Lower lobe of right lung (tissue), 2 donors: ENCODE results near the gene ZFHX3. TPM values are rescaled to one million over a fixed set of nuclear protein-coding genes. Genes with fewer than 3 reads are reported as not detected.
"Not testable (repeated sequence)": the region's sequence is repeated elsewhere in the genome, so short reads cannot be mapped to it uniquely, and the experiment has no call there.

Experiments used
- ATAC-seq, 2 donors: fragments of 200-7000 bp; cut with Tn5 transposase; one replicate each; pipeline ENCODE4 v1.9.1; 2020 to 2022; ENCODE audit warnings: mild to moderate bottlenecking in 2 of 2, moderate library complexity in 2 of 2
- DNase-seq: peaks from one replicate; pipeline ENCODE4 v3.0.0-alpha.2; 2020
- H3K27ac ChIP-seq: fragments of 200-600 bp; one replicate; pipeline ENCODE4 v1.8.0; 2022
- H3K27me3 ChIP-seq: fragments of 200-600 bp; one replicate; pipeline ENCODE4 v1.8.0; 2022; ENCODE audit warnings: low read depth
- H3K36me3 ChIP-seq: fragments of 200-600 bp; one replicate; pipeline ENCODE4 v1.8.0; 2022; ENCODE audit warnings: mild to moderate bottlenecking
- H3K4me1 ChIP-seq: fragments of 200-600 bp; one replicate; pipeline ENCODE4 v1.8.0; 2022
- H3K4me3 ChIP-seq: fragments of 200-600 bp; one replicate; pipeline ENCODE4 v1.8.0; 2022; ENCODE audit warnings: mild to moderate bottlenecking
- H3K9me3 ChIP-seq: fragments of 200-600 bp; one replicate; pipeline ENCODE4 v1.8.0; 2022
- CTCF ChIP-seq: fragments of 200-600 bp; IDR thresholded peaks from one replicate; pipeline ENCODE4 v1.8.0; 2022; ENCODE audit warnings: antibody characterized with exemption, mild to moderate bottlenecking
- intact Hi-C: fragments of 100-400 bp; cut with DNase I; formaldehyde crosslinking; loops from one replicate; pipeline ENCODE4 v1.11.0; 2022
- total RNA-seq: library from RNA; stranded (reverse); fragmentation: NEBNext Ultra II Directional; extraction: Animal tissue kit (Norgen Biotek cat#: 25700); gene quantifications from one replicate; pipeline ENCODE4 v1.2.1, GENCODE V29; 2021
- donor health status: DM: no; HTN: yes; CAD: no; lungs with severe emphysema.

ZFHX3 gene
- total RNA-seq, 1 donor from 2014 or later = 29.3 TPM

GRCh38 chr16:72989579-72990551 lies 58.1 kb downstream of the ZFHX3 start:
- Histone ChIP-seq H3K27me3 (no peaks in the 10 kb centered on the region), H3K4me1 (peaks cover 65% of the 10 kb centered on the region), H3K27ac (peak overlapping the region; percentile 69), H3K9me3 (no peaks in the 10 kb centered on the region), H3K4me3 (peak overlapping the region; percentile 15), H3K36me3 (no peaks in the 10 kb centered on the region)
- no peak for TF ChIP-seq CTCF
- intact Hi-C loops = no loop called here
- no peak for DNase-seq
- peak; percentile 75 to 76 for ATAC-seq

GRCh38 chr16:72989203-72989578 lies 58.7 kb downstream of the ZFHX3 start:
- H3K9me3 ChIP-seq, H3K27me3 ChIP-seq, H3K36me3 ChIP-seq, ATAC-seq, intact Hi-C loops, DNase-seq: not testable (repeated sequence)
- Histone ChIP-seq H3K4me3 (peak overlapping the region; percentile 15), H3K4me1 (peaks cover 68% of the 10 kb centered on the region), H3K27ac (peak overlapping the region; percentile 69)

- Histone ChIP-seq H3K27ac (peak overlapping the region; percentile 75), H3K4me1 (peaks cover 74% of the 10 kb centered on the region), H3K27me3 (no peaks in the 10 kb centered on the region), H3K9me3 (no peaks in the 10 kb centered on the region), H3K36me3 (no peaks in the 10 kb centered on the region), H3K4me3 (no peak overlapping the region)
- ATAC-seq = no peak
- TF ChIP-seq CTCF = no peak
- intact Hi-C loops = no loop called here
- no peak for DNase-seq
Measured at GRCh38 chr16:72988569-72988968, 59.4 kb downstream of the ZFHX3 start.

GRCh38 chr16:72987480-72987901 lies 60.4 kb downstream of the ZFHX3 start:
- ATAC-seq (no peak), DNase-seq (no peak)
- Histone ChIP-seq H3K9me3 (no peaks in the 10 kb centered on the region), H3K36me3 (no peaks in the 10 kb centered on the region), H3K4me3 (no peak overlapping the region), H3K27me3 (no peaks in the 10 kb centered on the region), H3K27ac (peak overlapping the region; percentile 75), H3K4me1 (peaks cover 72% of the 10 kb centered on the region)
- intact Hi-C loops = no loop called here
- TF ChIP-seq CTCF = no peak

- no peak overlapping the region for H3K4me3 ChIP-seq
- intact Hi-C loops = no loop called here
- peak; percentile 49 to 55 for ATAC-seq
- DNase-seq = no peak
- no peaks in the 10 kb centered on the region for H3K27me3 ChIP-seq
- H3K36me3 ChIP-seq = no peaks in the 10 kb centered on the region
- peaks cover 58% of the 10 kb centered on the region for H3K4me1 ChIP-seq
- no peaks in the 10 kb centered on the region for H3K9me3 ChIP-seq
- peak overlapping the region; percentile 75 for H3K27ac ChIP-seq
- TF ChIP-seq CTCF = no peak
Measured at GRCh38 chr16:72985995-72986394, 61.9 kb downstream of the ZFHX3 start.
